Fibroblast of lung (primary cell): ENCODE results near the gene YTHDF2. TPM values are rescaled to one million over a fixed set of nuclear protein-coding genes. Genes with fewer than 3 reads are reported as not detected.
"Not testable (repeated sequence)": the region's sequence is repeated elsewhere in the genome, so short reads cannot be mapped to it uniquely, and the experiment has no call there.

Experiments used
- DNase-seq, 2 donors: peaks; one replicate each; pipeline versions ENCODE4 v3.0.0 to v3.0.0-alpha.2; 2010; ENCODE audit warnings: low read depth in 2 of 2
- H2AFZ ChIP-seq: 2 replicates; pipeline ENCODE4 v1.5.1; 2012; ENCODE audit warnings: low read length, control low read depth, inconsistent platforms
- H3K27ac ChIP-seq: 2 replicates; pipeline ENCODE4 v1.5.1; 2011; ENCODE audit warnings: low read length, control low read depth; ENCODE audit not compliant: insufficient read depth
- H3K27me3 ChIP-seq: 2 replicates; pipeline ENCODE4 v1.5.1; 2011; ENCODE audit warnings: mild to moderate bottlenecking, low read length; ENCODE audit not compliant: control insufficient read depth, insufficient read depth
- H3K36me3 ChIP-seq: 2 replicates; pipeline ENCODE4 v1.5.1; 2011; ENCODE audit warnings: low read length; ENCODE audit not compliant: control insufficient read depth, insufficient read depth
- H3K4me1 ChIP-seq: 2 replicates; pipeline ENCODE4 v1.5.1; 2011; ENCODE audit warnings: low read length; ENCODE audit not compliant: control insufficient read depth, insufficient read depth; ENCODE audit errors: extremely low read depth
- H3K4me2 ChIP-seq: 2 replicates; pipeline ENCODE4 v1.5.1; 2011; ENCODE audit warnings: low read length, control low read depth; ENCODE audit not compliant: insufficient read depth; ENCODE audit errors: extremely low read depth
- H3K4me3 ChIP-seq, 4 experiments: fragments of 200-600 bp in 1 of 4; sonication (generic) in 1 of 4; replicated peaks in 1 of 4; 2 replicates each; pipeline ENCODE4 v1.5.1; 2011 to 2016; ENCODE audit warnings: low read length in 4 of 4, low read depth in 3 of 4, mild to moderate bottlenecking in 3 of 4, control low read depth in 2 of 4, inconsistent platforms in 1 of 4, mixed read lengths in 1 of 4; ENCODE audit not compliant: insufficient read depth in 1 of 4; ENCODE audit errors: control extremely low read depth in 1 of 4
- H3K79me2 ChIP-seq: 2 replicates; pipeline ENCODE4 v1.5.1; 2012; ENCODE audit warnings: mild to moderate bottlenecking, low read length, inconsistent platforms; ENCODE audit not compliant: control insufficient read depth, insufficient read depth
- H3K9ac ChIP-seq: 2 replicates; pipeline ENCODE4 v1.5.1; 2011; ENCODE audit warnings: mild to moderate bottlenecking, low read length, control low read depth; ENCODE audit not compliant: insufficient read depth
- H3K9me3 ChIP-seq: 2 replicates; pipeline ENCODE4 v1.5.1; 2012; ENCODE audit warnings: low read depth, low read length; ENCODE audit not compliant: control insufficient read depth, insufficient read depth
- H4K20me1 ChIP-seq: 2 replicates; pipeline ENCODE4 v1.5.1; 2011; ENCODE audit warnings: low read length; ENCODE audit not compliant: control insufficient read depth, insufficient read depth; ENCODE audit errors: extremely low read depth
- EZH2 ChIP-seq: IDR thresholded peaks from 2 replicates; pipeline ENCODE4 v1.5.1; 2012; ENCODE audit warnings: low read length, control low read depth, mild to moderate bottlenecking; ENCODE audit errors: missing control alignments
- polyA plus RNA-seq, 2 donors: library from polyadenylated mRNA; depleted of rRNA in 1 of 2; stranded (reverse) in 1 of 2; unstranded in 1 of 2; fragments of >200 nt; gene quantifications; 2 replicates each; pipeline ENCODE4 v1.2.1, GENCODE V29; 2011 to 2012; ENCODE audit warnings: missing spikeins in 1 of 2
- total RNA-seq: library from RNA; depleted of rRNA; stranded (reverse); fragments of >200 nt; gene quantifications from 2 replicates; pipeline ENCODE4 v1.2.1, GENCODE V29; 2014
- TF ChIP-seq, protein P1 (sequence below), 2 donors: IDR thresholded peaks in 1 of 2; conservative IDR thresholded peaks in 1 of 2; 1 replicate in 1 of 2; 2 replicates in 1 of 2; pipeline ENCODE4 v1.5.1; 2011 to 2012; ENCODE audit warnings: low read length in 2 of 2, control low read depth in 1 of 2, inconsistent platforms in 1 of 2, low read depth in 1 of 2, mild to moderate bottlenecking in 1 of 2

Gene YTHDF2
- total and polyA plus RNA-seq, 2 donors (not counting 1 experiment from before 2014, with no cell fraction given): 57.5 to 89.0 TPM

DNA sequence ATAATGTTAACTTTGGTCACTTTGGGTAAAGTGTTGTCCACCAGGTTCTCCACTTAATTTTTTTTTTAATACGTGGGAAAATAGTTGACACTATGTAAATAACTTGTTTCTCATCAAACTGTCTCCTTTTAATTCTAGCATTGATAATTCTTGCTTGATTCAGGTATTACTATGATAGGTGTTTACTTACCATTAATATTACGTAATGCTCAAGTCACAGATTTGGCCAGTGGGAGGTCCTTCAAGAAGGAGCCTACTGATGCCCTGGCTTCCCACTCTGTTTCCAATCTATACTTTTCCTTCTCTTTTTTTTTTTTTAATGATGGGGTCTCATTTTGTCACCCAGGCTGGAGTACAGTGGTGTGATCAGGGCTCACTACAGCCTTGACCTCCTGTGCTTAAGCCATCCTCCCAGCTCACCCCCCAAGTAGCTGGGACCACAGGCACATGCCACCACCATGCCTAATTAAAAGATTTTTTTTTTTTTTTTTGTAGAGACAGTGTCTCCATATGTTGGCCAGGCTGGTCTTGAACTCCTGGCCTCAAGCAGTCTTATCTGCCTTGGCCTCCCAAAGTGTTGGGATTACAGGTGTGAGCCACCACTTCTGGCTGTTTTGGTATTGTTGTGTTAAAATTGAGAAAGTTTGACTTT, 29.9 kb downstream of the YTHDF2 start:
- peaks cover 8% of the 10 kb centered on the region for H3K36me3 ChIP-seq
- H3K9ac ChIP-seq: no peak overlapping the region
- no peak for DNase-seq
- peaks cover 3% of the 10 kb centered on the region for H4K20me1 ChIP-seq
- no peaks in the 10 kb centered on the region for H3K9me3 ChIP-seq
- no peak overlapping the region for H3K4me2 ChIP-seq
- H3K27me3 ChIP-seq: no peaks in the 10 kb centered on the region
- H3K4me3 ChIP-seq: no peak overlapping the region
- TF ChIP-seq, protein P1, sequence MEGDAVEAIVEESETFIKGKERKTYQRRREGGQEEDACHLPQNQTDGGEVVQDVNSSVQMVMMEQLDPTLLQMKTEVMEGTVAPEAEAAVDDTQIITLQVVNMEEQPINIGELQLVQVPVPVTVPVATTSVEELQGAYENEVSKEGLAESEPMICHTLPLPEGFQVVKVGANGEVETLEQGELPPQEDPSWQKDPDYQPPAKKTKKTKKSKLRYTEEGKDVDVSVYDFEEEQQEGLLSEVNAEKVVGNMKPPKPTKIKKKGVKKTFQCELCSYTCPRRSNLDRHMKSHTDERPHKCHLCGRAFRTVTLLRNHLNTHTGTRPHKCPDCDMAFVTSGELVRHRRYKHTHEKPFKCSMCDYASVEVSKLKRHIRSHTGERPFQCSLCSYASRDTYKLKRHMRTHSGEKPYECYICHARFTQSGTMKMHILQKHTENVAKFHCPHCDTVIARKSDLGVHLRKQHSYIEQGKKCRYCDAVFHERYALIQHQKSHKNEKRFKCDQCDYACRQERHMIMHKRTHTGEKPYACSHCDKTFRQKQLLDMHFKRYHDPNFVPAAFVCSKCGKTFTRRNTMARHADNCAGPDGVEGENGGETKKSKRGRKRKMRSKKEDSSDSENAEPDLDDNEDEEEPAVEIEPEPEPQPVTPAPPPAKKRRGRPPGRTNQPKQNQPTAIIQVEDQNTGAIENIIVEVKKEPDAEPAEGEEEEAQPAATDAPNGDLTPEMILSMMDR (conservative IDR thresholded peaks at IDR 0.05 in 1 of 2, IDR thresholded peaks at IDR 0.05 in 1 of 2; ENCODE audit: low read depth in 1 of 2, low read length in 2 of 2): no peak
- TF ChIP-seq EZH2: no peak
- peaks cover 46% of the 10 kb centered on the region for H3K79me2 ChIP-seq
- no peak overlapping the region for H2AFZ ChIP-seq
- H3K27ac ChIP-seq: no peak overlapping the region
- H3K4me1 ChIP-seq: no peaks in the 10 kb centered on the region

GRCh38 chr1:28770601-28771165, 33.9 kb downstream of the YTHDF2 start:
- Histone ChIP-seq H3K36me3 (peaks cover 8% of the 10 kb centered on the region), H3K27ac (no peak overlapping the region), H3K9me3 (no peaks in the 10 kb centered on the region), H4K20me1 (peaks cover 3% of the 10 kb centered on the region), H3K27me3 (no peaks in the 10 kb centered on the region), H3K4me2 (no peak overlapping the region), H2AFZ (no peak overlapping the region), H3K4me1 (no peaks in the 10 kb centered on the region), H3K79me2 (peaks cover 20% of the 10 kb centered on the region), H3K9ac (no peak overlapping the region), H3K4me3 (no peak overlapping the region)
- no peak for DNase-seq
- TF ChIP-seq, protein P1 (conservative IDR thresholded peaks at IDR 0.05 in 1 of 2, IDR thresholded peaks at IDR 0.05 in 1 of 2; ENCODE audit: low read depth in 1 of 2, low read length in 2 of 2): no peak
- TF ChIP-seq EZH2: no peak

GRCh38 chr1:28771921-28772320, 35.2 kb downstream of the YTHDF2 start:
- H3K4me1 ChIP-seq, H3K9ac ChIP-seq, H3K79me2 ChIP-seq, H4K20me1 ChIP-seq, H3K4me3 ChIP-seq, H3K27me3 ChIP-seq, H3K9me3 ChIP-seq, H3K4me2 ChIP-seq, H3K27ac ChIP-seq, DNase-seq, H3K36me3 ChIP-seq, H2AFZ ChIP-seq: not testable (repeated sequence)
